Measurements from ENCODE around the gene NOD2. TPM values are rescaled to one million over a fixed set of nuclear protein-coding genes. Genes with fewer than 3 reads are reported as not detected.

The NOD2 gene
- 1 to 10 TPM; 1.5 to 1.8 TPM for total RNA-seq

DNA sequence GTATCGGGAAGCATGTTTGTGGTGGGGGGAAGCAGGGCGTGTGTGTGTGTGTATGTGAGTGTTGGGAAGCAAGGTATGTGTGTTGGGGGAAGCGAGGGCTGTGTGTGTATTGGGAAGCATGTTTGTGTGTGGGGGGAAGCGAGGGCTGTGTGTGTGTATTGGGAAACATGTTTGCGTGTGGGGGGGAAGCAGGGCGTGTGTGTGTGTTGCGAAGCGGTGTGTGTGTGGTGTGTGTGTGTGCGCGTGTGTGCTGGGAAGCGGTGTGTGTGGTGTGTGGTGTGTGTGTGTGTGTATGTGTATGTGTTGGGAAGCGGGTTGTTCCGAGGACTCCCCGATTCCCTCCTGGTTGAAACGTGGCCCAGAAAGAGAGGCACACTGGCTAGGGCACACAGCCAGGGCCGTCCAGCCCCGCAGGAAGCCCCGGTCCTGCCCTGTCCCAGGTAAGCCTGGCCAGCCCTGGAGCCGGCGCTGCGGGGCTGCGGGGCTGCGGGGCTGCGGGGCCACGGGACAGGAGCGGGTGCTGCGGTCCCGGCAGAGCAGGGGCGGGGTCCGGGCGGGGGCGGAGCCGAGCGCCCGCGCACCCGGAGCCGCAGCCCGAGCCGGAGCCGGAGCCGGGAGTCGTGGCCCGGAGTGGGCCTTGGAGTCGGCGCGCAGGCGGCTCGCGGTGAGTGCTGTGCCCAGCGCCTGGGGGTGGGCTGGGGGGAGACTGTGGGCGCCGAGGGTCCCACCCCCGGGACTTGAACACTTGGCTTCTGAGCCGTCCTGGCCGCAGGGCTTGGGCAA lies at the start of gene NOD2:
NOD2 (plus strand) TSS at position 608 of the 783 bp plus-strand sequence. CDS start 5,890 bp downstream, outside the sequence.

DNA sequence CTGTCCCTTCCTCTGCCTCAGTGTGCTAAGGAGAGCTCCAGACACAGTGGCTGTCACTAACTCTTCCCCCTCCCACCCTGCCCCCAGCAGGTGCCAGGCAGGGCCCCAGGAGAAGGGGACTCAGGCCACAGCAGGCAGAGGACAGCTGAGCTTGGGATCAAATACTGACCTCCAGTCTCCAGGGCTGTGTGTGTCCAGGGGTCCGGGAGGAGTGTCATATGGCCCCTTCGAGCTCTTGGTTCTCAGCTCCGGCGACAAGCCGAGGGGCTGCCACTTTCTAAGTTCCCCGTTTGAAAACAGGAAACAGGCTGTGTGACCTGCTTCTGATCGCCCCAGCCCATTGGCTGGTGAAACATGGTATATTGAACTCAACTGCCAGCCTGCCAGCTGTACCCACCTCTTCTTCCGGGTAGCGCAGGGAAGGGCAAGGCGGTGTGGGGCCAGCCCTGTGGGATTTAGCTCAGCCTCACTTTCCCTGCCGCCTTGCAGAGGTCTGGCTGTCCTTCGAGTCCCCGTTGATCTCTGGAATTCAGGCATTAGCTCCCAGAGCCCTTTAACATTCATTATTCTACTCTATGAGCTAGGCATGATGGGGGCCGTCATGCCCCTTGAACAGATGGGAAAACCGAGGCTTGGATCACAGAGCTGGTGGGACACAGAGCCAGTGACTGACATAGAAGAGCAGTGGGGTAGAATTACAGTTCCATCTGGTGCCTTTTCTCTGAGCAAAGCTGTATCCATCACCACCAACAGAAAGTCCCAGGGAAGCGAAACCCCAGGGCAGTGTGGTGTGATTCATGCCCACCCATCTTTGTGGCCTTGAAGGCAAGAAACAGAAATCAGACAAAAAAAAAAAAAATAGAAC lies 12.2 kb upstream of the NOD2 start, which contains the start of gene SNX20:
SNX20 (minus strand) TSS at position 292 of the 865 bp plus-strand sequence. CDS start 3,786 bp downstream, outside the sequence.

DNA sequence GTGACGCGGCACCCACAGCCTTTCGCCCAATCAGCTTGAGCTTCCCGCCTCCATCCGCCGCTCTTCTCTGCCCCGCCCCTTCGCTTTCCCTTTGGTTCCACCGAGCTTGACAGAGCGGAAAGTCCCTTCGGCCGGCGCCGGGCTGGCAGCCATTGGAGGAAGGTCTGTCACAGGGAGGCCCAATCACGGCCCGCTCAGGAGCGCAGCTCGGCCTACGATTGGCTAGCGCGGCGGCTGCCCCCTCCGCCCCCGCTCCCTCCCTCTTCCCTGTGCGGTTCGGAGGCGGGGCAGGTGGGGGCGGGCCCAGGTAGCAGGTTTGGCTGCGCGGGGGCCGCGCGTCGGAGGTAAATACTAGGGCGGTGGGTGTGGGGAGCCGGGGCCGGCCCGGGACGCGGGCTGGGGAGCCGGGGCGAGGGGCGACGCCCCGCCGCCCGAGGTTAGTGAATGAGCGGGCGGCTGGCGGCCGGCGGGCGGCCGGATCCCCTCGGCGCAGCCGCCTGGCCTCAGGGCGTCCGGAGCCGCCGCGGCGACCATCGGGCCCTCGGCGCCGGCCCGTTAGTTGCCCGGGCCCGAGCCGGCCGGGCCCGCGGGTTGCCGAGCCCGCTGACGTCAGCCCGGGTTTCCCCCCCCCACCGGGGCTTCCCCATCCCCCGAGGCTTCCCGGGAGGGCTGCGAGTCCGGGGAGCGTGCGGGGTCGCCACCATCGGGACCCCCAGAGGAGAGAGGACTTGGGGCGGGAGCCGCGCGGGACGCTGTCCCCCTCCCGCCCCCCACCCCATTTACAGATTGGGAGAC lies 48.6 kb downstream of the NOD2 start, which contains the start of gene CYLD:
CYLD (plus strand) TSS at position 306 of the 795 bp plus-strand sequence. CDS start 7,613 bp downstream, outside the sequence.

Small RNA genes lying within 50 kb of the gene (microRNA-seq; reads per million reads assigned to microRNA genes)
- gene MIR3181 (ENCODE audit: borderline microRNAs expressed, borderline replicate concordance) = 2.1 reads per million, percentile 2 among the genes with 10 or more reads in this experiment

Other genes with a start within 250 kb of the NOD2 start
- under 1 TPM; 0.73 to 0.96 TPM for gene NKD1, start 145.2 kb upstream of the NOD2 start, total RNA-seq
- 10 to 100 TPM; 75.0 to 76.4 TPM for gene SNX20, start 12.3 kb upstream of the NOD2 start, total RNA-seq
- gene CYLD, start 48.5 kb downstream of the NOD2 start, total RNA-seq = 100 to 1,000 TPM; 262 to 265 TPM

Measured in activated naive CD4-positive, alpha-beta T cell treated with anti-CD3 and anti-CD28 coated beads, Interleukin-2, amount 10 ng/mL, durations not matched to agents 5 hours and 36 hours (primary cell).